ELR (cell line): ENCODE data around the gene HYPK.

Experiments used
- DNase-seq: peaks from one replicate; pipeline ENCODE4 v3.0.0-alpha.2; 2015; ENCODE audit warnings: low read depth

HYPK gene, protein sequence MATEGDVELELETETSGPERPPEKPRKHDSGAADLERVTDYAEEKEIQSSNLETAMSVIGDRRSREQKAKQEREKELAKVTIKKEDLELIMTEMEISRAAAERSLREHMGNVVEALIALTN

DNA sequence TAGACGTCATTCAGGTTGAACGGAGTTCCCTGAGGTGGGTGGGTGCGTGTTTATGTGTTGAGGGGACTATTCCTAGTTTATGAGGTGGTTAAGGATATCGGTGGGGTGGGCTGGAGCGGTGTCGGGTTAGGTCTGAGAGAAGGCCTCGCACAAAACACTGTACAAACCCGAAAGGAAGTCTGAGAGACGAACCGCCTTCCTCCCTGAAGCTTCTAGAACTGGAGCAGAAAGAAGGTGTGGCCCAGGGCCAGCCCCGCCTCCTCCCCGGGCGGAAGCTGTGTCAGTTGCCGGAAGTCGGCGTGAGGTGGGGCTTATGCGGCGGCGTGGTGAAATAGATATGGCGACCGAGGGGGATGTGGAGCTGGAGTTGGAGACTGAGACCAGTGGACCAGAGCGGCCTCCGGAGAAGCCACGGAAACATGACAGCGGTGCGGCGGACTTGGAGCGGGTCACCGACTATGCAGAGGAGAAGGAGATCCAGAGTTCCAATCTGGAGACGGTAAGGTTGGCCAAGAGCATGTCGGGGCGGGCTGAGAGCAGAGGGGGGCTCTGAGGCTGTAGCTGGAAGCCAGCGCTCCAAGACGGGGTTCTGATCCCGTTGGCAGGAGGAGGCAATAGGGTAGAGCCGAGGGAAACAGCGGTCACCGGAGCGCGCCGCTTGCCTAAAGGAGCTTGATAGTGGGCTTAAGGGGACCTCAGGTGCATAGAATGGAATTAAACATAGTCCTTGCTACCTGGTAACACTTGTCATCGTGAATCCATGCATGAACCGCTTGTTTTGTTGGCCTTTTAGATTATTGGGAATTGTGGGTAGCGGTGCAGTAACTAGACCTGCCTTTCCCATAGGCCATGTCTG, at the start of gene HYPK:
TSS of gene HYPK (plus strand) at position 314 of the 856 bp plus-strand sequence. CDS start at position 338, 24 bp downstream.
- peak; percentile 87 for DNase-seq

DNA sequence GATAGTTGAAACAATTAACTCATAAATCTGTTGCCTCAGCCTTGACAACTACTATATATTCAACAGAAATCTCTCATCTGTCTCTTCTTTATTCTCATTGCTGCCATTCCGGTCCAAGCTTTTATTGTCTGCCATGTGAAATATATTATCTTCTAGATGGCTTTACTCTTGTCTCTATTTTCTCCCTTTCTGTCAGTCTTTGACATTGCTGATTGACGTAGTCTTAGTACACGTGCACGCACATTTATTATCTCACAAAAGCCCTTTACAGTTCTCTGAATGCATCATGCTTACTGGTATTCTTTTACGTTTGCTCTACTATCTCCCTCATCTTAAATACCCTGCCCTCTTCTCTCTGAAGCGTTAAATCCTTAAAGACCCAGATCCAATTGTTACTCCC, 48.5 kb upstream of the HYPK start:
- no peak for DNase-seq

DNA sequence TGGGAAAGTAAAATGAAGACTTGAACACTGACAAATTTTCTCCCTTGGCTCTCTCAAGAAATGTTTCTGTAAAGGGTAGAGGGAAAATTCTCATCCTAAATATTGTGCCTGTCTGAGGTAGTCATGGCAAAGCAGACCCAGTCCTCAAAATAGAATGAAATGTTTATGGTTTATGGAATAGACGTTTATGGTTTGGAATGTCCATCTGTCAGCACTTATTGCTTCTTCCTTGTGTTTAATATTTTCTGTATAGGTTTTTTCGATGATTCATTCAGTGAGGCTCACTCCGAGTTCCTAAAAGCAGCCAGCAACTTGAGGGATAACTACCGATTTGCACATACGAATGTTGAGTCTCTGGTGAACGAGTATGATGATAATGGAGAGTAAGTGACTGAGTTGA, 37.6 kb upstream of the HYPK start:
- DNase-seq, result peak; percentile 6

DNA sequence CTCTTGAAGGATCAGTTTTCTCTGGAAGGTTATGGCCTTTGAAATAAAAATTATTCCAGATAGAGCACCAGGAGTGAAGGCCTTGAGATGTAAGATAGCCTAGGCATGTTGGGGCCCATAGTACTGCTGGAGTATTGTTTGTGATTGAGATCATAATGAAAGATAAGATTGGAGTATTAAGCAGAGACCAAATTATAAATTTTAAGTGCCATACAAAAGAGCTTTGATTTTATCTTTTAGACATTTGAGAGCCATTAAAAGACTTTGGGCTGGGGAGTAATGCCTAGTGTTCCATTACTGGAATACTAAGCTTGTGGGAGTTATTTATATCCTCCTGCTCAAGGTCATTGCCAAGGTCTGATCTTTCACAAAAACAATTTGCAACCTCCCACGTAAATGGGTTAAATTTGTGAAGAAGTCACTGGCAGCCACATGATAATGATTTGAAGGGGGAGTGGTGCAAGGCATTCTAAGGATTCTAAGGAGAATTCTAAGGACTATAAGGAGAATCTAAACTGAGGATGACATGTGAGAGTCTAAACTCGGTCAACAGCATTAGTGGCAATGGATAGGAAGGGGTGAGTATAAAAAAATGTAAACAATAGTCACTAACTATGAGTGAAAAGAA, 36.5 kb upstream of the HYPK start:
- DNase-seq, result no peak

DNA sequence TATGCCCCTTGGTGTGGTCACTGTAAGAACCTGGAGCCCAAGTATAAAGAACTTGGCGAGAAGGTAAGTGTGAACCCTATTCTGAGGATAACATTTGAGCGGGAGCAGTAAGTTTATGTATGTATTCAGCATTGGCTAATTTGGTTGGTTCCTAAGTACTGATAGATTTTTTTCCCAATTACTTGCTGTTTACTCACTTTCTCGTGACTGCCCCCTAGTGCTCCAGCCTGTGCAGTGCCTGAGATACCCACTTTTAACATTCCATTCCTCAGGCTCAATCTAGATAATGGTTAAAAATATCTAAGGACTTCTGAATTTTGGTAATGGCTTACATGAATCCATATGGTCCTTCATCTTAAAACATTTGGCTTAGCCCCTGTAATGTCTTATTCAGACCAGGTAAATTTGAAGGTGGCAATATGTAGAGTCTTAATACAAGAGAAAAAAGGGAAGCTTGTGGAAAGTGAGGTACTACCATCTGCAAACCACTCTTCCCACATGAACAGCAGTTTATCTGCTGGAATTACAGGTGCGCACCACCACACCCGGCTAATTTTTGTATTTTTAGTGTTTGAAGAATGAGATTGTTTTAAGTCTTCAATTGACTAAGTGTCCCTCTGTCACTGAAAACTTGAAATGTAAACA, 30.7 kb upstream of the HYPK start:
- DNase-seq, result peak; percentile 75

DNA sequence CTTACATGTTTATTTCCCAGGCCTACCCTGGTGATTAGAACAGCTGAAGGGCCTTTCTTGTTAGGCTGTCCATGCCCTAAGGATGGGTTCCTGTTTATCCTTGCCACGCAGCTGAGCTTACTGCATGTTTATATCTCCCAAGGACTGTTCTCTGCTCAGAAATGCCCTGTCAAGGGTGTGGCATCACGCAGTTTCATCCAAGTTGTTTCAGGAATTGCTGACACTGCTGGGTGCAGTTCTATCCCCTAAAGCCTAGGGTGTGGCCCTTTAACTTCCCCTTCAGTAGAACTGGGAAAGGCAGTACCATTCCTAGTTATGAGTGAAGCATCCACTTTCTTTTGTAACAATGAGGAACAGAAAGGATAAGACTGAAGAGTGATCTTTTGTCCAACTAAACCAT, 28.6 kb upstream of the HYPK start:
- no peak for DNase-seq

DNA sequence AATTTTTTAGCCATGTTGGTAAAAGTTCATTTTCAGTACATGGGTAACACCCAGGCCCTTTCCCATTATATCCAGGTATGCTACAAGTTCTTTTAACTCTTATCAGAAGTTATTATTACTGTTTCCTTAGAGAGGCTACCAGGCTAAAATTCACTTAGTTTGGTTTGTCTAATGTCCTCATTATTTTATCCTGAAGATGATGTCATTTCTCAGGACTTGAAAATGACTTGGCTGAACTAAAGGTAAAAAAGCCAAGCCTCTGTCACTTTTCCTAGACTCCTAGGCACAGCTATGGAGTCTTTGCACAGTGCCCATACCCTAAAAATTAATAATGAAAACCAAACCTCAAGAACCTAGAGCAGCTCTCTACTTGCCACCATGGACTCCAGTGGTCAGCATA, 27.8 kb upstream of the HYPK start:
- no peak for DNase-seq

DNA sequence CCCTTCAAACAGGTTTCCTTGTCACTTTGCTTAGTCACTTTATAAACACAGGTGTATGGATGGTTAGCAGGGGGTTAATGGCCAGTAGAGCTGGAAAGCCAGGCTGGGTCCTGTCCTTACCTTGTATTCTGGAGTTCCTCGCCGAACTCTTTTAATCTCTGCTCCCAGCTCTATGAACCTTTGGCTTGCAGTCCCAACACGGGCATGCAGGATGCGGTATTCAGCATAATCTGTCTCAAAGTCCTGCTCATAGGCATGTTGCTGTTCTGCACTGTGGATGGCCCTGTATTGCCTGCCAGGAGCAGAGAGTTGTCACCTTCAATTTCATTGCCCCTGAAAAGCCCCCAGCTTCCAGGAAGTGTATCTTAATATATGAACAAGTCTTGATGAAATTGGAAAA, 26.3 kb upstream of the HYPK start:
- DNase-seq, result no peak

DNA sequence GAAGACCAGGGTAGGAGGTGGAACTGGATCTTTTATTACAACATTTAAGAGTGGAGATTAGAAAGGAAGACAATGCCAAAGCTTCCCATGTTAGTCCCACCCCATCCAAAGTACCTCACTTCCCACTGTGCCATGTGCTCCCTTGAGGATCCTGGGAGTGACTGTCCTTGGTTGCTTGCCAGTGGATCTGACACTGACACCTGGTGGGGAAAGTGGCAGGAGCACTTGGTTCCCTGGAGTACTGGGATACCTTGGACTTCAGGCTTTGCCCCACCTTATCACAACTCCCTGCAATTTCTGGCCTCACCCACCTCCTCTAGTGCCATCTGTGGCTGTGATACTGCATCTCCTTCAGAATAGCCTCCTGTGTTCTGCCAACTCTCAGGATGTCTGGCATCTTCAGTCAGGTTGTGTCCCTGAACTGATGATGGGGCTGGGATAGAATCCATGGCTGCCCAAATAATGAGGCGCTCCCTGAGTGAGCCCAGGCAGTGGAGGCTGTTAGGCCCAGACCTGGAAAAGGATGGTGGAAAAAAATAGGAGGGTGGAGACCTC, 24.9 kb upstream of the HYPK start:
- peak; percentile 71 for DNase-seq

DNA sequence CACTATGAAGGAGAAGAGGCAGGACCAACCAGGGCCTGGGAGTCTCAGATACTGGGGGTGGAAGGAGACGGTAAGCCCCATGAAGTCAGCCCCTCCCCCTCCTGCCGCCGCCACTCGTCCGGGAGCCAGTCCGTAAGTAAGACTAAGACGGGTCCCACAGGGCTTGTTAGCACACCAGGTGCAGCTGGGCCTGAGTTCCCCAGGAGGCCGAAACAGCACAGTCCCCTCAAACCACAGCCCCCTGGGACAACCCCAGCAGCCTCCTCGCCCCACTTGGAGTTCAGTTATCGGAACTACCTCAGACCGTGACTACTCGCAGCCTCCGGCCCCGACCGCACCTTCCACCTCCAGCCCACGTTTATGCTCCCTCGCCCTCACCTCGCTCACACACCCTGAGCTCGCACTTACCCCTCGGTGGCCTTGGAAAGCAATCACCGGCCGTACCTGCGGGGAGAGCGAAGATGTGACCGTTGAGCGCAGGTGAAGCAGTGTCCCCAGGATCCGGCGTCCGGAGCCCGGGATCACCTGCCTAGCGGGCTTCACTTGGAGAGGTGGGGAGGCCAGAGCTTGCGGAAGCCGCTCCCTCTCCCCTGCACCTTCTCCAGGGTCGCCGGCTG, 24.2 kb upstream of the HYPK start:
- no peak for DNase-seq

DNA sequence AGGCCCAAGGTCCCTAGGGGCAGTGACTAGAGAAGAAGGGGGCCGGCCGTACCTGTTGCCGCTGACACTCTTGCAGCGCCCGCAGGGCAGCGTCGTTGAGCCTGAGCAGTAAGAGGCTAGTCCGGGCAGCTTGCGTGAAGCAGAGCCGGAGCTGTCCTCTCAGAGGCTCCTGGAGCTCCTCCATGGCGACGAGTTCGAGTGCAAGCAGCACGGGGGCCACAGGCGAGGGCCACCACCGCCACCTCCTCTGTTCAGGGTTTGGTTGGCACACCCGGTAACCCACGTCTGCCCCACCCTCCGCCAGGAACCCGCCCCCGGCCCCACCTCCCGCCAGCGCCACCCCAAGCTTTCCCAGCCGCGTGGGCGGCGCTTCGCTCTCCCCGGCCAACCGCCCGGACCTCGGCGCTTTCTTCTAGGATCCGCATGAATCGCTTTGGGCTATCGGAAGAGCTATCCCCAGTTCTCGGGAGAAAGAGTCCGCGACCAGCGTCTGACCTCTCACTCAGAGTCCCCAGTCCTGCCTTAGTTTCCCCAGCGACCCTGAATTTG, 23.6 kb upstream of the HYPK start, which contains the start of gene ELL3:
TSS of gene ELL3 (minus strand) at position 249 of the 549 bp plus-strand sequence. CDS start at position 184, 65 bp downstream.
- DNase-seq, result peak; percentile 82

DNA sequence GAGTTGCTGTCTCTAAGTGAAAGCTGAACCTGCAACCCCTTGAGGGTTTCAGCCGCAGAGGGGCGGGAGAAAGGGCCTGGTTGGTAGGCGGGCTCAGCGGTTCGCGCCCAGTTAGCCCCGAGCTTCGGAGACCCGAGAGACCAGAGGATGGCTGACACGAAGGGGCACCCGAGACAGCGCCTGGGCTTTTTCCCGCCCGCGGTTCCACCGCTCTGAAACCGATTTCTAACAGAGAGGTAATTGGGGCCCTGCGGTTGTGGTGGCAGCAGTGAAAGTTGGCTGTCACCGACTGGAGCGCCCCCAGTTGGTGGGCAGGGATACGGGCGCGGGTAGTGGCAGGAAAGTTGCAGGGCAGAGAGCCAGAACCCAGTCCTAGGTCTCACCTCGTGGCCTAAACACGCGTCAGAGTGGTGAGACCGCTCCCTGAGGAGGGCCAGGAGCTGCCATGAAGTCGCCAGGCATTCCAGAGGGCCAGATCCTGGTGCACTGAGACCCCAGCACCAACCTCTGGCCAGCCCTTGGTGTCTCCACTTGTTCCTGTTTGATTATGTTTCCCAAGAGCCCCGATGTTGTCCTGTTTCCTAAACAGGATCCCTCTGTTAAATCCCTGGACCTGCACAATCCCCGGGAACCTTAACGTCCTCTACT, 23.0 kb upstream of the HYPK start:
- DNase-seq, result peak; percentile 84

DNA sequence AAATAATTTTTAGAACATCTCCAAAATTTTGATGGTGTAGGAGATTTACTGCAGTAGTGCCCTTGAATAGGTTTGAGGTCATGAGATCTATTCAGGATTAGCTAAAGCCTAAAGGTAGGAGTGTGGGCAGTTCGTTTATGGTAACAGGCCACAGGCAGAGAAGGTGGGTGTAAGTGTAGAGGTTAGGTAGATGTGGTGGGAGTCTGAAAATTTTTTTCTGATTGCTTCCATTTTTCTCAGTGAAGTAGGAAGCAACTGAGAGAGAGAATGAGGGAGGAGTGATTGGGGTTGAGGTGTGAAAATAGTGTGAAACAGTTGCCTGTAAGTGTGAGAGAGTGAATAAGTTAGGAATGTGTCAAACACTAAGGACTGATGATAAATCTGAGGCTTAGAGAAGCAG, 21.4 kb upstream of the HYPK start:
- DNase-seq, result no peak

DNA sequence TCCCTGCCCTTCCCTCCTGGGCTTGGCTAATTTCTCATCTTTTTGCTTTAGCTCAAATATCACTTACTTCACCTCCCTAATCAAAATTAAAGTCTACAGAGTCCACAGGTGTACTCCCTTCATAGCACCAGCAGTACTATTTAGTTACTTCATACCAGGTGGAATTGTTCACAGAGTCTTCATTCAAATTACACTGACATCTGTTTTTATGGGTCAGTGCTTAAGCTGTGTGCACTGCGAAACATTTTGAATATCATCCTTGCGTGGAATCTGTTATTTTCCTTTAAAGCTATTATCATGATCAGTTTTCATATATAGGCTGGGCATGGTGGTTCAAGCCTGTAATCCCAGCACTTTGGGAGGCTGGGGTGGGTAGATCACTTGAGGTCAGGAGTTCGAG, 11.0 kb upstream of the HYPK start:
- no peak for DNase-seq

DNA sequence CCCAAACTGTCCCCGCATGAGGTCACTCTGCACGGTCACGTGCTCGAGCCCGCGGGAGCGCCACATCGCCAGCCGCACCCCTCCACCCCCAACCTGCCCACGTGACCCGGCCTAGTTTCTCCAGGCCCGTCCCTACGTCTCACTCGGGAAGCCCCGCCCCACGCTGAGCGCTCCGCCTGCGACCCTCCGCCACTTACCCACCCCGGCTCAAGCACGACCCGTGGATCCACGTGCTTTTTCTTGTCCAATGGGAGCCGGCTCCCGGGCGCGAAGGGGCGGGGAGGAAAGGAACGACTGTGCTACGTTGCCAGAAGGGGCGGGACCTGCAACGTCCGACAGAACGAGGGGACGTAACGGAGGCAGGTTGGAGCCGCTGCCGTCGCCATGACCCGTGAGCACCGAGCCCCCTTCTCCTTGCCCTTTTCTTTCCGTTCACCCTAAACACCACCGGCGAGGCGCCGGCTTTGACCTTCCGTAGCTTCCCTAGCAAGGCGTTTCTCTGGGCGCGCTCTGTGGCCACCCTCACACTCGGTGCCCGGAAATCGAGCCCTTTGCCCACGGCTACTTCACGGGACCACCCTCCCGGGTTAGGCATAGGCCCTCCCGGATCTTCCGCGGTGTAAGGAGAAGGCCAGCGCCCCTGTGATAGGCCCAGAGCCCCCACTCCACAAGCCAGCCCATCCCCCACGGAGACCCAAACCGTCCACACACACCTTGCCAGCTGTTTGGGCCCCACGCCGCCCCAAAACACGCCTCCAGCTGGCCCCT, 8.2 kb upstream of the HYPK start, which contains the start of gene SERF2:
TSS of gene SERF2 (plus strand) at position 328 of the 768 bp plus-strand sequence. CDS start at position 385, 57 bp downstream.
- peak; percentile 99 for DNase-seq

DNA sequence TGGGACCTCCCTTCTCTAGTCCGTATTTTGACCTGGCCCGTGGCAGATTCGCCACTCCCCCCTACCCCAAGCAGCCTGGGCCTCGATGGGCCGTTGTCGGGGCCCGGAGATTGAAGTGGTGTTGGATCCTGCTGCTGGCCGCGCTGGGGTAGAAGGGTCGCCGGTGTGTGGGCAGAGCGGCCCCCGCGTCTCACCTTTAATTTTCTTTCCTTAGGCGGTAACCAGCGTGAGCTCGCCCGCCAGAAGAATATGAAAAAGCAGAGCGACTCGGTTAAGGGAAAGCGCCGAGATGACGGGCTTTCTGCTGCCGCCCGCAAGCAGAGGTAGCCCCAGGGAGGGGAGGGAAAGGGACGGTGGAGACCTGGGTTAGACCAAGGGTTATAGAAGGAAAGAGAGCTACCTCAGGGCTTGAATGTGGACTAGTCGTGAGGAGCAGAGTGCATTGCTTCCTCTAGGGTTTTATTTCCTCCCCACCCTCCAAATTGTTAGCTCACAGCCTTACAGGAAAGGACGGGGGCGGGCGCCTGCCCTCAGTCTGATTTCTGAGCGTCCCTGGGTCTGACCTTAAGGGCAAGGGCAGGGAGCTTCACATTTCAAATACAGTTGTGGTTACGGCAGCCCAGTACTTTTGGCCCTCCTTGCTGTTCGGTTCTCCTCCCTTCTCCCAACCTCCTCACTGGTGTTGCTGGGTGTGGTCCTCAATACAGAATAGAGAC, 7.5 kb upstream of the HYPK start:
- DNase-seq, result peak; percentile 52

DNA sequence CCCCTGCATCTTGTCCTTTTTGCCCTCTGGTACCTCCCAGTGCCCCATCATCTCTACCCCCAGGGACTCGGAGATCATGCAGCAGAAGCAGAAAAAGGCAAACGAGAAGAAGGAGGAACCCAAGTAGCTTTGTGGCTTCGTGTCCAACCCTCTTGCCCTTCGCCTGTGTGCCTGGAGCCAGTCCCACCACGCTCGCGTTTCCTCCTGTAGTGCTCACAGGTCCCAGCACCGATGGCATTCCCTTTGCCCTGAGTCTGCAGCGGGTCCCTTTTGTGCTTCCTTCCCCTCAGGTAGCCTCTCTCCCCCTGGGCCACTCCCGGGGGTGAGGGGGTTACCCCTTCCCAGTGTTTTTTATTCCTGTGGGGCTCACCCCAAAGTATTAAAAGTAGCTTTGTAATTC, 6.8 kb upstream of the HYPK start:
- DNase-seq, result no peak

DNA sequence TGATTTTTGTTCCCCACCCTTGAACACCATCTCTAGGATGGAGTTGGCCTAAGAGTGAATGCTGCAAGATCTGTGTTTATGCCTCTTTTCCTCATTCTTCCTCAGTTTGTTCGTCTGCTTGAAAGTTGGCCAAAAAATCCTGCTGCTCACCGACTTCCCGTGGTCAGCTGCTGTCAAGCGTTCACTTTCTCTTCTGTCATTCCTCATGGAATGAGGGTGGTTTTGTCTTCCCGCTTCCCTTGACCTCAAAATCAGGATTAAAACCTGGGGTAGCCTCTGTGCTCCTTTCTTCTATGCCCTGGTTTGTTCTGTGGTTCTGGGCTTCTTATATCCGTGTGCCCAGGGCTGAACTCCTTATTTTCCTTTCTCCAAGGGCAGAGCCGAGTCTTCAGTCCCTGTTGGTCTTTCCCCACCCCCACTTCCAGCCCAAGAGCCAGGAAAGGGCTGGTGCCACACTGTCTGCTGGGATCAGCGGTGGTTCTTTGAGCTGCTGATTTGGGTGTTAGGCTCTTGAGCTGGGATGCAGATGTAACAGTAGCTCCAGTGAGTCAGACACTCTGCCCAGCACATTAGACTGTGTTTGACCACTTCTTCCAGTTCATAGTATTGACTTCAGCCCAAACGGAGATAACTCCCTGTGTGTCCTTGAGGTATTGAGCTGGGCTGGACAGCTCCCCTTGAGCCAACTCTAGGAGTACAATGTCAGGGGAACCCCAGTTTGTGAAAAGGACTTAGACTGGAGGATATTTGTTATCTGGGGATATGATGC, 5.9 kb upstream of the HYPK start:
- DNase-seq, result peak; percentile 82

DNA sequence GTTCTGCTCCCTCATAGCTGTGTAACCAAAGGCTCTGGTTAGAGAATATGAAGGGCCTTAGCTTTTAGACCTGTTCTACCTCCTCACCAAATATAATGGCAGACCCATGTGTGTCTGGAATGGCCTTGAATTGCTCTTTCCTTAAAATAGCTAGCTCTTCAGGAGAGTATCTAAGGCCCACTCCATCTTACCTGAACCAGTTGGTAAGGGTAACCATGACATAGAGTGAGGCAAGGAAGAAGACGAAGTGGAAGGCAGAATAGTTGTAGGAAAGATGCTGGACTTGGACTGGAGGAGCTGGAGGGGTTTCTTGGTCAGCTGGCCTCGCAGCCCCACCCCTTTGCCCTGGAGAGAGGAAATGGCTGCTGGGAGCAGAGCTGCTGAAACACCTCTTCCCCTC, 5.2 kb upstream of the HYPK start:
- DNase-seq, result no peak
